Chondrocyte (in vitro differentiated cells): ENCODE results near the gene SGPL1. TPM values are rescaled to one million over a fixed set of nuclear protein-coding genes. Genes with fewer than 3 reads are reported as not detected.

Source experiments
- DNase-seq: peaks from one replicate; pipeline ENCODE4 v3.0.0; 2021; ENCODE audit warnings: mixed read lengths, low spot score
- H3K27ac Mint-ChIP-seq: one replicate; pipeline ENCODE4 v1.8.0; 2021; ENCODE audit warnings: mild to moderate bottlenecking, moderate library complexity, mixed read lengths; ENCODE audit not compliant: unreplicated experiment
- H3K27me3 Mint-ChIP-seq: 2 replicates; pipeline ENCODE4 v1.8.0; 2021; ENCODE audit warnings: low read depth, mixed read lengths
- H3K36me3 Mint-ChIP-seq: 2 replicates; pipeline ENCODE4 v1.8.0; 2021; ENCODE audit warnings: low read depth, mixed read lengths
- H3K4me1 Mint-ChIP-seq: 2 replicates; pipeline ENCODE4 v1.8.0; 2021; ENCODE audit warnings: low read depth, mild to moderate bottlenecking, mixed read lengths
- H3K4me3 Mint-ChIP-seq: one replicate; pipeline ENCODE4 v1.8.0; 2021; ENCODE audit warnings: mild to moderate bottlenecking, moderate library complexity, mixed read lengths; ENCODE audit not compliant: unreplicated experiment
- H3K9me3 Mint-ChIP-seq: 2 replicates; pipeline ENCODE4 v1.8.0; 2021; ENCODE audit warnings: low read depth, mixed read lengths
- total RNA-seq: library from RNA; stranded (reverse); gene quantifications from 3 replicates; pipeline ENCODE4 v1.2.1, GENCODE V29; 2021
- TF ChIP-seq, protein P1 (sequence below): fragments of 200-600 bp; sonication (generic); IDR thresholded peaks from 2 replicates; pipeline ENCODE4 v1.5.0; 2021; ENCODE audit warnings: antibody characterized with exemption, mild to moderate bottlenecking, moderate library complexity

The SGPL1 gene
- total RNA-seq, 1 donor from 2014 or later, result 71.8 TPM

DNA sequence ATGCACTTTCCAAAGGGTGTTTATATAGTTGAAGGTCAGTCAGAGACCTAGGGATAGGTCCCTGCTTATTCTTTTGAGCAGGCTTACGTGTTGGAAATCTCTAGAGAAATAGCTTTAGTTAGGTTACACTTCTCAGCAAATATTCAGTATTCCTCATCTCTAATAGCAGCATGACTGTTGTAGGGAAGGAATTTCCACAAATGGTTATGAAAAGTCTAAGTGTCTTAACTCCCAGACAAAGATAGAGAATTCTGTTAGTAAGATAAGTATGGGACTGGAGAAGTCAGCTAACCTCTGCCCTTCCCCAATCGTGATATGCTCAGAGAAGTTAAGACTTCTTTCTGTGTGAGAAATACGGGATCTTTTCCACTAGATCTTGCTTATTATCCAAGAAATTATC, 16.5 kb downstream of the SGPL1 start:
- no peaks in the 10 kb centered on the region for H3K9me3 Mint-ChIP-seq
- H3K4me1 Mint-ChIP-seq, result peaks cover 88% of the 10 kb centered on the region
- no peaks in the 10 kb centered on the region for H3K27me3 Mint-ChIP-seq
- DNase-seq, result no peak
- no peak overlapping the region for H3K4me3 Mint-ChIP-seq
- TF ChIP-seq, protein P1, sequence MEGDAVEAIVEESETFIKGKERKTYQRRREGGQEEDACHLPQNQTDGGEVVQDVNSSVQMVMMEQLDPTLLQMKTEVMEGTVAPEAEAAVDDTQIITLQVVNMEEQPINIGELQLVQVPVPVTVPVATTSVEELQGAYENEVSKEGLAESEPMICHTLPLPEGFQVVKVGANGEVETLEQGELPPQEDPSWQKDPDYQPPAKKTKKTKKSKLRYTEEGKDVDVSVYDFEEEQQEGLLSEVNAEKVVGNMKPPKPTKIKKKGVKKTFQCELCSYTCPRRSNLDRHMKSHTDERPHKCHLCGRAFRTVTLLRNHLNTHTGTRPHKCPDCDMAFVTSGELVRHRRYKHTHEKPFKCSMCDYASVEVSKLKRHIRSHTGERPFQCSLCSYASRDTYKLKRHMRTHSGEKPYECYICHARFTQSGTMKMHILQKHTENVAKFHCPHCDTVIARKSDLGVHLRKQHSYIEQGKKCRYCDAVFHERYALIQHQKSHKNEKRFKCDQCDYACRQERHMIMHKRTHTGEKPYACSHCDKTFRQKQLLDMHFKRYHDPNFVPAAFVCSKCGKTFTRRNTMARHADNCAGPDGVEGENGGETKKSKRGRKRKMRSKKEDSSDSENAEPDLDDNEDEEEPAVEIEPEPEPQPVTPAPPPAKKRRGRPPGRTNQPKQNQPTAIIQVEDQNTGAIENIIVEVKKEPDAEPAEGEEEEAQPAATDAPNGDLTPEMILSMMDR, result no peak
- peaks cover 5% of the 10 kb centered on the region for H3K36me3 Mint-ChIP-seq
- H3K27ac Mint-ChIP-seq, result peak overlapping the region; percentile 91

GRCh38 chr10:70832852-70833528, 17.2 kb downstream of the SGPL1 start:
- no peaks in the 10 kb centered on the region for H3K27me3 Mint-ChIP-seq
- H3K9me3 Mint-ChIP-seq, result no peaks in the 10 kb centered on the region
- peaks cover 5% of the 10 kb centered on the region for H3K36me3 Mint-ChIP-seq
- peak overlapping the region; percentile 16 for H3K4me3 Mint-ChIP-seq
- no peak for DNase-seq
- TF ChIP-seq, protein P1, result no peak
- peak overlapping the region; percentile 91 for H3K27ac Mint-ChIP-seq
- H3K4me1 Mint-ChIP-seq, result peaks cover 82% of the 10 kb centered on the region

GRCh38 chr10:70833601-70834000, 17.9 kb downstream of the SGPL1 start:
- Mint-ChIP-seq H3K27ac (peak overlapping the region; percentile 91), H3K9me3 (no peaks in the 10 kb centered on the region), H3K27me3 (no peaks in the 10 kb centered on the region), H3K36me3 (peaks cover 10% of the 10 kb centered on the region), H3K4me1 (peaks cover 84% of the 10 kb centered on the region), H3K4me3 (peak overlapping the region; percentile 16)
- no peak for DNase-seq
- TF ChIP-seq, protein P1, result no peak

DNA sequence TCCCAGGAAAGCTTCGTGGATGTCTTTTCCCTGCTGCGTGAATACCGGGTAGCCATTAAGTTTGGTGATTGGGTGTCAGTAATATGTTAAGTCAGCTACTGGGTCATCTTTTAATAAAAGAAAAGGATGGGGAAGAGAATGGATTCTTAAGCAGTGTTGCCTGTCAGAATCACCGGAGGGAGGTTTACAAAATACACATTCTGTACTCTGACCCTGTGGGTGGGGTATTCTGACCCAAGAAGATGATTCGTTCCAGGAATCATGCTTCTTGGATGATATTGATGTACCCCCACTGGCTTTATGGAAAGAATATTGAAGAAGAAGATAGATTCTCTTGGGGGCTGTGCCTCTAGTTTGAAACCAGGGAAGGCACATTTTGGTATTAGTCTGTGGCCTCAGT, 18.3 kb downstream of the SGPL1 start:
- peaks cover 10% of the 10 kb centered on the region for H3K36me3 Mint-ChIP-seq
- peaks cover 80% of the 10 kb centered on the region for H3K4me1 Mint-ChIP-seq
- no peak for DNase-seq
- no peaks in the 10 kb centered on the region for H3K9me3 Mint-ChIP-seq
- peak overlapping the region; percentile 91 for H3K27ac Mint-ChIP-seq
- H3K27me3 Mint-ChIP-seq, result no peaks in the 10 kb centered on the region
- TF ChIP-seq, protein P1, result no peak
- H3K4me3 Mint-ChIP-seq, result no peak overlapping the region

GRCh38 chr10:70834441-70835151, 18.8 kb downstream of the SGPL1 start:
- H3K4me1 Mint-ChIP-seq, result peaks cover 74% of the 10 kb centered on the region
- no peaks in the 10 kb centered on the region for H3K9me3 Mint-ChIP-seq
- no peaks in the 10 kb centered on the region for H3K27me3 Mint-ChIP-seq
- H3K4me3 Mint-ChIP-seq, result no peak overlapping the region
- peak overlapping the region; percentile 91 for H3K27ac Mint-ChIP-seq
- DNase-seq, result no peak
- peaks cover 7% of the 10 kb centered on the region for H3K36me3 Mint-ChIP-seq
- TF ChIP-seq, protein P1, result no peak
